NCI-H1105 (cell line): ENCODE measurements around the gene MED27.
A peak's percentile ranks its signal among the peaks of the same experiment; 100 is the strongest.

Experiments used
- DNase-seq: peaks from one replicate; lab custom pipeline; 2025; lab: John Stamatoyannopoulos, UW

The MED27 gene

DNA sequence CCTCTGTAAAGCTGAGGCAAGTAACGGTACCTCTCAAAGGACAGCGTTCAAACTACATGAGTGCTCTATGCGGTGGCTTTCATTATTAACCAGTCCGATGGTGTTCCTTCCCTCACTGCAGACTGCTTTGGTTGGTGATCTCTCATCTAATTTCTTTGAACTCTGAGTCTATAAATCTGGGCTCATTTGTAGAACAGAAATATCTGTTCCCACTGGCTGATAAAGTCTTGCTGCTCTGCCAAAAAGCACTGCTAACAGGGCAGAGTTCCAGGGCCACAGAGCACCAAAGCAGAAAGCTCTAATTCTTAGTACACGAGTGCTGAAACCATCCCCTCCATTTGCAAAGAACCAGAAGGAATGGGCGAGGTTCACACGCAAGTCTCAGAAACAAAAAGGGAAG lies 81.9 kb downstream of the MED27 start:
- no peak for DNase-seq

DNA sequence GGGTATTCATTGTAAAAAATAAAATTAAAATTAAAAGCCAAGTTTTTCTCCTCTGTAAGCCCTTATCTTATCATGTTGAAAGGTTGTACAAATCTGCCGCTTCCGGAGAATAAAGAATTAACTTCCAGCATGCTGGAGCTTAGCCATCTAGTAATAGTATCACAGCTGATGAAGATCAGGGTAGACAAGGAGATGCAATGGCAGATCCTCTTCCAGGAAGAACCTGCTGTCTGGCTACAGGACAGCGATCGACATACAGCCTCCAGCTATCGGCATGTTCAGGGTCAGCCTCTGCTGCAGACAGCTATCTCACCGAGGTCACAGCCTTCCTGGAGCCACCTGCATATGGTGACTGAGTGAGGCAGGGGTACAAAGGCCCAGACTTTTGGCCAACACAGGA lies 82.6 kb downstream of the MED27 start:
- DNase-seq: no peak

DNA sequence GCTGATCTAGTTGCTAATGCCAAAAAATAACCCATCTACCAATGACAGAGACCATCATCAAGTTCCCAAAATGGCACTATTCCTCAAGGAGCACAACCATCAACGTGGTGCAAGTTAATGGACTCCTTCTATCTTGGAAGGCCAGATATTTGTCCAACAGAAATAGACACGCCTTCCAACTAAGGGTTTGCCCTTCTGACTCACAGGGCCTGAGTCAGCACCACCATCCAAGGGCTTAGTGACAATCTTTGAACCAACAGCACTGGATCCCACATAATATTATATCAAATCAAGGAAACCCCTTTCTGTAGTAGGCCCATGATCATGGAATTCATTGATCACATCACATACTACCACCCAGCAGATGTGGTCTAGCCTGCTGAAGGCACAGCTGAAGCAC lies 84.3 kb downstream of the MED27 start:
- DNase-seq: no peak

DNA sequence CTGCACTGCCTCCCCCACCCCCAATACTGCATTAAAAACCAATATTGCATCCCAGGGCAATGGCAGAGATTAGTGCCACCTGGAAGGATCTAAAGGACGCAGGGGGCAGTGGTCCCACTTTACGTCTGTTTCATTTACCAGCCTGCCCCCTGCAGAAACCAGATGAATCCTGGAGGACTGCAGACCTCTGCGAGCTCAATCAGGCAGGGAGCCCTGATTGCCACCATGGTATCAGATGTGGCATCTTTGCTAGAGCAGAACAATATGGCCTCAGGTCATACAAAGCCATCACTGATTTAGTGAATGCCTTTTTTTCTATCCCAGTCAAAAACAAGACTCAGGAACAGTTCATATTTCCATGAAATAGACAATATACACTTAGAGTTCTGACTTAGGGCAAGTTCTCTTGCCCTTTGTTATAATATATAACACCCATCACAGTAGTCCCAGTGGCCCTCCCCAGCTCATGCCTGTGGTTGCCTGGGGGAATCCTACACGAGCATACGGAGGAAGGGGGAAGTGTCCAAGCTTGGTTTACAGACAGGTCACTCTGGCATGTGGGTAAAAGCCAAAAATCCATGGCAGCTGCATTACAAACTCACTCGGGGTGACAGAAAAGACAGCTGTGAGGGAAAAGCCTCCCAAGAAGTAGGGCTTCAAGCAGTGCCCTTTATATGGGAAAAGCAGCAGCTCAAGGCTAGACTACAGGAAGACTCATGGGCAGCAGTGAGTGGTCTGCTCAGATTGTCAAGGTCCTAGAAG lies 85.1 kb downstream of the MED27 start:
- no peak for DNase-seq

DNA sequence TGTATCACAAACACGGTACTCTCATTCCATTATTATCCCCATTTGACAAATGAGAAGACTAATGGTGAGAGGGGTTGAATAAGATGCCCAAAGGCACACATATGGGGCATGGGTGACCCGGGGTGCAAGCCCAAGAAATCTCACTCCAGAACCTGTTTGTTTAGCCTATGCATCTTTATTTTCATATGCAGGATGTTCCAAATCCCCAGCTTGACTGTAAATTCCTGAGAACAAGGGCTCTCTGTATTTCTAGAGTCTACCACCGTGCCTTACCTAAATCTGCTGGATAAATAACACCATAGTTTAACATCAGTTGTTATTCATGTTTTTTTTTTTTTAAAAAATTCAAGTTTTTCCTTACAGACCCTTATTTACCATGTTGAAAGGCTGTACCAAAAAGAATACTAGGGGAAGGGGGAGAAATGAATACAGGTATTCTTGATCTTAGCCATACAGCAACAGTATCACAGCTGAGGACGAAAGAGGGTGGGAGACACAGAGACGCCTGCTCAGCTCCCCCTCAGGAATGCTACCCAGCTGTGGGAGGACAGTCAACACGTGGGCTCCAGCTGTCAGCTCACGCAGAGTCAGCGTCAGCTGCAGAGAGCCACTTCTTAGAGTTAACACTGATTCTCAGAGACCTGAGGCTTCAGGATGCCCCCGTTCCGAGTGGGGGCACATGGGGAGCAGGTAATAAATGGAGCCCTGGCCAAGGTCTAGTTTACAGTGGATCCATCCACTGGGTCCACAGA lies 86.6 kb downstream of the MED27 start:
- DNase-seq: no peak

DNA sequence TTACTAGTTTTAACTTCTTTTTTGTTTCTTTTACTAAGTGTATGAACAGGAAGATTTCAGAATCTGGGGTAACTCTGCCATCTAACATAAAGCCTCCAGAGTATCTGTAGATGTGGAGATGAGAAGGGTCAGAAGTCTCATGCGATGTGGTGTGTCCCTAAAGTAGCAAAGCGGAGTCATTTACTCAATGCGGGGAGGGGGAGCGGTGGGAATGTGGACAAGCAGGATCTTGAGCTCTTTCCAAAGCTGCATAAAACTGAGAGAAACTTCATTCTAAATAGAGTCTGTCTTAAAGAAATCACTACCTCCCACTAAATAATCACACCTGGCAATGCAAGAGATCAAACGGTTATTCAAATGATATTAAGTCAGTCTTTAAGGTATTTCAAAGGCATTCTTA lies 92.4 kb downstream of the MED27 start:
- no peak for DNase-seq

DNA sequence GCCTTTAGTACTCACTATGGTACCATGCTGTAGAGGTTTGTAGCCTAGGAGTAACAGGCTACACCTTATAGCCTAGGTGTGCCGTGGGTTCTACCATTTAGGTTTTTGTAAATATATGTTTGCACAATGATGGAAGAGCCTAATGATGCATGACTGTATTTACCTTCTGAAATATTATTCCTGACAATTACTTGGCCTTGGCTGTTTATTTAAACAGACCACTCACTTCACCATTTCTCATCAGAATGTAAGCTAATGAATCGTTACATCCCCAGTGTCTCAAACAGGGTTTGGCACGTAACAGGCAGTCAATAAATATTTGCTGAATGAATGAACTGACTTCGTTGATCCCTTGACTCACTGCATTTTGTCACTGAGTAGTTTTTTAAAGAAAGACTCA lies 93.1 kb downstream of the MED27 start:
- peak; percentile 71 for DNase-seq

DNA sequence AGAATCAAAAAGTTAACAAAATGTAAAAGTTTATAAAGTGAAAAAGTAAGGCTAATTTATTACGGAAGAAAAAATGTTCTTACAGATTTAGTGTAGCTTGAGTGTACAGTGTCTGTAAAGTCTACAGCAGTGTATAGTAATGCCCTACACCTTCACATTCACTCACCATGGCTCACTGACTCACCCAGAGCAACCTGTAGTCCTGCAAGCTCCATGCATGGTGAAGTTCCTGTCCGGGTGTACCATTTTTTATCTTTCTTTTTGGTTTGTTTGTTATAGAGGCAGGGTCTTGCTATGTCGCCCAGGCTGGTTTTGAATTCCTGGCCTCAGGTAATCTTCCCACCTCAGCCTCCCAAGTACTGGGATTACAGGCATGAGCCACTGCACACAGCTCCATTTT lies 93.6 kb downstream of the MED27 start:
- no peak for DNase-seq

DNA sequence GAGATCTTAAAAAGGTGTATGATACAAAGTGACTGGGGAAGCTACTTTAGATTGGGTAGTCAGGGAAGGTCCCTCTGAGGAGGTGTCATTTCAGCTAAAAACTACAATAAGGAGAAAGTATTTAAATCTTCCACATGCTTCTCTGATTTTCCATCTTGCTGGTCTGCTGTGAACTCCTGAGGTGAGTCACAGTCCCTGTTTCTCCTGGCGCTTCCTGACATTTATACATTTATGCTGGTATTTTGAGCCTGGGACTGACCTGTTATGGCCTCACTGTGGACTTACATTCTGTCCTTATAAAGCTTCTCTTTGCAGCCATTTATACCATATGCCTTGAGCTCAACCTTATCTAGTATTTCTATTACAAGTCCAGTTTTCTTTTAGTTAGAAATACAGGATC lies 95.1 kb downstream of the MED27 start:
- no peak for DNase-seq

DNA sequence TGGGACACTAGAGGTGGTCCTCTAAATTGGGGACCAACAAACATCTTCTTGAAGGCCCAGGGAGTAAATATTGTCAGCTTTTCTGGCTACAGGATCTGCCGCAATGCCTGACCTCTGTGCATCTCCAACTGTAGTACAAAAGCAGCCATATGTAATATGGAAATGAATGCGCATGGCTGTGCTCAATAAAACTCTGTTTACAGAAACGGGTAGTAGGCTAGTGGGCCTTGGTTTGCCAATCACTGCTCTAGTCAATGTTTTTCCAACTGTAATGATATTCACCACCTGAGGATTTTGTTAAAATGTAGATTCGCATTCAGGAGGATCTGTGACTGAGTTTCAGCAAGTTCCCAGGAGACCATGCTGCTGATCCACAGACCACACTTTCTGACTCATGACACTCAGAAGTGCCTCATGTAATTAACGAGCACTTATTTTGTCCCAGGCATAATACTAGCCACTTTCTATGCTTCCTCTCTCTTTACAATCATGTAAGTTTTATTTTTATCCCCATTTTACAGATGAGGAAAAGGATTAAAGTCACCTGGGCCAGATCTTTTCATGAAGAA lies 96.9 kb downstream of the MED27 start:
- DNase-seq: no peak

DNA sequence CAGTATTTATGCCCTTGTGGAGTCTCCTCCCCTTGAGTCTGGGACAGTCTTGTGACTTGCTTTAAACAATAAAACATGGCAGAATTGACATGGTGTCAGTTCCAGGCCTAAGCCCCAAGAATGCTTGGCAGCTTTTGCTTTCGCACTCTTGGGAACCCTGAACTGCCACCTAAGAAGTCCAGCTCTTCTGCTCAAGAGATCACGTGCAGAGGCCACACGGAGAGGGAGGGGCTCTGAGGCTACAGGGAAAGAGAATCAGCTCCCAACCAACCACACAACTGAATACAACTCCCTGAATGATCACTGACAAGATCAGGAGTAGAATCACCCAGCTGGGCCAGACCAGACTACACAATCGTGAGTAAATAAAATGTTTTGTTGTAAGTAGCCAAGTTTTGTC lies 97.6 kb downstream of the MED27 start:
- DNase-seq: no peak

DNA sequence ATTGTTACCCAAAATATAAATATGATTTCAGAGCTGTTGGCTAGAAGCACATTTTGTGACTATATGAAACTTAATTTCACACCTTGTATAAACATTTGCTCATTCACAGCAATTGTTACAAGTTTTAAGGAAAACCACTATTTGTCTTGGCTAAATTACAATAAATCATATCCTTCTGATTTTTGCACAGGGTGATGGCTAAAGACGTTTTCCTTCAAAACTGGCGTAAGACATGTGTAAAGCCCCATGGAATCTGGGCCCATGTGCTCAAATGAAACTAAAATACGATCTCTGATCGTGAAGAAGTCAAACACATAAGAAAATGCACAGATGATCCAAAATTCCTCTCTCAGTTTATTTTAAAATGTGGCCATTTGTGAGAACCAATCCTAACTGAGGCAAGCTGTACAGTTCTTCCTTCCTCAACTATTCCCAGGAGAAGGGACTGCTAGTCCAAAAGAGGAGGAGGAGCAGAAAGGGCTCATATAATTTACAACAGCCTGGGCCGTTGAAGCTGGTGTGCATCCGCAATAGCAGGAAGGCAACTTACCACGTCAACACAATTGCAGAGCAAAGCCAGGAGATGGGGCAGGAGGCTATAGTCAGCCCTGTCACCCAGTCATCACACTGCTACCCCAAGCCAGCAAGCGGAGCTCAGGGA lies 98.4 kb downstream of the MED27 start:
- no peak for DNase-seq

DNA sequence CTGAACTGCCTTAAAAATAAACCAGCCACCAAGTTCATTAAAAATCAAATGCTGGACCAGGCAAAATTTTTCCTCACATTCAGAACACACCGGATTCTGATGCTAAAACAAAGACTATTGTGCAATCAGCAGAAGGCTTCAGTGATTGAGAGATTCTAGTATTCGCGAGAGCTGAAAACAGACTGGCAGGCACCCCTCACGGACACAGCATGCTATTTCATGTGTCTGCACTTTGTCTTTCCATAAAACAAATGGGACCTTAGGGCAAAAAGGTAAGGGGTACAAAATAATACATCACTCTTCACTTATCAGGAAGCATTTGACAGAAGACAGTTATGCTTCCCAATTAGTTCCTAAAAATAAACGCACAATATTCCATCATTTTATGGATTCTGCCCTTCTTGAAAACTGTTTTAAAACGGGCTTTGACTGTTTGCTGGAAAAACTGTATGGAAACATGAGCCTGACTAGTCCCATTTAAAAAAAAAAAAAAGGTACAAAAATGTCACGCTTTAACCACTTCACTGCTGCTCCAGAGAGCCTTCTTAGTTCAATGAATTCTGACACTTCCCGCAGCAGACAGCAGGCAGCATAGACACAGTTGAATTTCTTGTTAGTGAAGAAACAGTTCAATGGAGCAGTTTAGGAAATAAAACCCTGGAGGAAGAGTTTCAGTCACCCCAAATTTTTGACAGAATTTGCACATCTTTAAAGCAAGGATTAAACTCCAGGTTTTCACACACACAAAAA lies 99.2 kb downstream of the MED27 start:
- no peak for DNase-seq

DNA sequence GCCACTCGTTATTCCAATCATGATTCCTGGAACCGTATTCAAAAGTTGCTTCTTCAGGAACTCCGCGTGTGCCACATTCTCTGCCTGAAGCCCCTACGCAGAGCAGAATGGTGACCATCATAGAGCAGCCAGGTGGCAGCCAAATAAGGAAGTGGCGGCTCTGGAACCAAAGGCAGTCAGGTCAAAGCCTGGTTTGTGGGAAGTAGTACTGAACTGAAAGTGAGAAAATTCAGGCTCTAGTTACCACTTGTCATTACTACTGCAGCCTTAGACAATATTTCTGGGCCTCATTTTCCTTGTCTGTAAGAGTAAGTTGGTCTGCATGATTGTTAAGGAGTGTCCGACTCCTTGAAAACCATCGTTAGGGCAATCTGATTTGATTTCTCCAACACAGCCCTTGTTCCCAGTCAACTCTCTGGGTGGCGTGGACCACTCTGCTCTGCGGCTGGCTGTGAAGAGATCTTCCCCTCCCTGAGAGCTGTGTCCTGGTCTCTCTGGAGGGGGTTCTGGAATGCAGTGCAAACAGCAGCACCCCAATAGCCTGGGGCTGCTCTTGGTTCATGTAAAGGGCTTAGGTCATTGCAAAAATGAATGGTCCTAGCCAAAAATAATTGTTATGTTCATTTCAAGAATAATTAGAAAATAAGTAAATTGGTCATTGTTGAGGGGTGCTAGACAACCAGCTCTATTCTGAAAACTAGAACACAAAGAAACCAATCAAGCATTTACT lies 102.4 kb downstream of the MED27 start:
- no peak for DNase-seq

DNA sequence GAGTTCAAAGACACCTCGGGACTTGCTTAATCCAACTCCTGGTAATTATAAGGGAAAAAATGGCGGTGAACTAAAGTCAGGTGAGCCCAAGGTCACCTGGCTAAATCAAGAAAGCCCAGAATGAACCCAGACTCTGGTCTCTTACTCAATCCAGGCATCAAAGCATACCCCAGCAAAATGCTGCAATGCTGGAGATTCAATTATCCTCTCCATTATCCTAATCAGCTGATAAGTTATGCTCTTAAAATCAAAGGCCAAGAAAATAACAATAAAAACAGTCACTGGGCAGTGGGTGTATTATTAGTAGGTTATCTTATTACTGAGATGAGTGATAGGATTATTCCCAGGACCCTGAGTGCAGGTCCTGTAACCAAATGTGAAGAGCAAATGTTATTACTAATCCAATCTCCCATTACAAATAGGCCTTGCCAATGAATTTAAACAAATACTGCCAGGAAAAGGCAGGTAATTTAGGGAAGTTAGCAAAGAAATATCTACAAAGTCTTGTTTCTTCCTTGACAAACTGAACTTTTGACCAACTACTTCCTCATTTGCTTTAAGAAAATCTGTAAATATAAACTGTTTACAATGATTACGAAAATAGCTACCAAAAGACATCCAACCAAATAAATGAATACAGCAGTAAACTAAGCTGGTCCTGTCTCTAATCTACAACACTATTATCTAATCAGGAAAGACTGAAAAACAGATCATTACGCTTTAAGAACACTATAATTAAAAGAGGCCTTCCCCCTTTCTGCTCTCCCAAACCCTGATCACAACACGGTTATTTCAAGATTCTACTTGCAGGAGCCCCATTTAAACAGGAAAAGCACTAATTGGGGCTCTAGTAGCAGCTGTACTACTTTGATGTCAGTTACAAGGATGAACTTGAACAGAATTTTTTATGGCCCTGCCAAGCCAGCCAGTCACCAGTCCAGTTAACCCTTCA lies 103.2 kb downstream of the MED27 start:
- peak; percentile 42 for DNase-seq

DNA sequence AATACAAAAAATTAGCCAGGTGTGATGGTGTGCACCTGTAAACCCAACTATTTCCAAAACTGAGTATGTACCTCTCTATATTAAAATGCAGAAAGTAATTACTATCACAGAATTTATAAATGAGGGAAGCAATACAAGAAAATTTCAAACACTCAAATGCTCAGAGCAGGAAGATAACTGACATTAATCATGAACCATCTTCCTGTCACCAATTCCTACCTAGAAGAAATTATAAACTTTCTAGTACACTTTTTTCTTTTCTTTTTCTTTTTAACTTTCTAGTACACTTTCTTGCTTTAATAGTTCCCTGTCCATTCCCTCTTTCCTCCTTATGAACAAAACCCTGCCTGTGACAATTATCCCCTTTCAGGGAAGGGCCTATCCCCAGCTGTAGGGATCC lies 106.8 kb downstream of the MED27 start:
- DNase-seq: no peak

DNA sequence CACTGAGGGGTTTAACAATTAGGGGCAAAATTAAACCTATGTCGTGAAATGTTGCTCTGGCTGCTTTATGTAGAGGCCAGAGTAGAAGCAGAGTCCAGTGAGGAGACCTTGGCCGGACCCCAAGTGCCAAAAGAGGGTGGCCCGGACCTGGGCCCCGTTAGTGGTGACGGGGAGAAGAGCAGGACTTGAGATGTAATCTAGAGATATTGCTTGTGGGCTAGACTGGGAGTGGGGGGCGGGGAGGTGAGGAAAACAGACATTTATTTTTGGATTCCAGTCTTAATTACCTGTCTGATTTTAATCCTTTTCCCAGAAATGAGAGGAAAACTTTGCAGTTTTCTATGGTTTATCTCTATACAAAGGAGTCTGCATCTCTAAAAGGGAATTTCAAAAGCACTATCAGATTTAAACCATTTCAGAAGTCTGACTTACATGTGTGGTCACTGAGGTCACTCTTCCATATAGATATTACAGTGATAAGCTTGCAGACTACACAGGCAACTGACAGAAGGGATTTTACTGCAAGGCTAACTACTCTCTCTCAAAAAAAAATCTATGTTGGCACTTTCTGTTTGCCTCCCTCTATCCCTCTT lies 108.1 kb downstream of the MED27 start:
- DNase-seq: no peak

DNA sequence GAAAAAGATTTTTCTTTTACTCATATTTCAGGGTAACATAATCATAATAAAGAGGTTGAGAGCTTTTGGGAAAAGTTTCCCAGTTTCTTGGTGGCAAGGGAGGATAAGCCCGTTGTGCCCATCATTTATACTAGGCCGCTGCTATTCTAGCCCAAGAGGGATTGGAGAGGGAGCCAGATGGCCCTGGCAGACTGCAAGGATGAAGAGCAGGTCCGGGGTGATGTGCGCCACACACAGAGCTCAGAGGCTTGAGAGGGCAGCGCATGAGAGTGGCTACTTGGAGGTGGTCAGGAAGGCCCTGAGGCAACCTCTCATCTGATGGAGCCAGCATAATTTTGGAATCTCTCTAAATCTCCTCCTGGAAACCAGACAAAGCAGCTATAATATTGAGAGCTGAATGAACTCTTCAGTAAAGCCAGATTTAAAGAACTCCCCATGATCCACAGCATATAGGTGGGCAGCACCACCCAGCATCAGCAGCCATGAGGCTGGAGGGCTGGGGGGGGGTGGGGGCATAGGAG lies 110.1 kb downstream of the MED27 start:
- no peak for DNase-seq

DNA sequence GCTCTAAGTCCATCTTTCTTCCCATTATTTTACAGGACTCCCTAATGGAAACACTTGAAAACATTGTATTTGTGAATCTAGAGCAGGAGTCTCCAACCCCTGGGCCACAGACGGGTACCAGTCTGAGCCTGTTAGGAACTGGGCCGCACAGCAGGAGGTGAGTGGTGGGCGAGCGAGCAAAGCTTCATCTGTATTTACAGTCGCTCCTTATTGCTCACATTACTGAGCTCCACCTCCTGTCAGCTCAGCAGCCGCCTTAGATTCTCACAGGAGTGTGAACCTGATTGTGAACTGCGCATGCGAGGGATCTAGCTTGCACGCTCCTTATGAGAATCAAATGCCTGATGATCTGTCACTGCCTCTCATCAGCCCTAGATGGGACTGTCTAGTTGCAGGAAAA lies 111.0 kb downstream of the MED27 start:
- DNase-seq: no peak

DNA sequence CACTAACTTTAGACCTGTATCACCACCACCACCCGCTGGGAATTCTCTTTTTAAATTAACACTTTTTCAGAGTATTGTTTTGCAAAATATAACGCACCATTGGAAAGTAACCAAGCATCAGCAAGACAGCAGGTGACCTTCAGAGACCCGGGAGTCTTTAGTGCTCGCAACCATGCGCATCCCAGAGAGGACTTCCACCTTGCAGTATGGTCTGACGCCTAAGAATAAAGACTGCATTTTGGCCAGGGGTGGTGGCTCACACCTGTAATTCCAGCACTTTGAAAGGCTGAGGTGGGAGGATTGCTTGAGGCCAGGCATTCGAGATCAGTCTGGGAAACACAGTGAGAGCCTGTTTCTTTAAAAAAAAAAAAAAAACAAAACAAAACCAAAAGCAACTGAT lies 113.8 kb downstream of the MED27 start:
- no peak for DNase-seq
